WTC11 (cell line): ENCODE data around the gene MDN1. TPM values are rescaled to one million over a fixed set of nuclear protein-coding genes. Genes with fewer than 3 reads are reported as not detected.
A peak's percentile ranks its signal among the peaks of the same experiment; 100 is the strongest.

Experiments used
- ATAC-seq: fragments of 200-7000 bp; cut with Tn5 transposase; 2 replicates; pipeline ENCODE4 v1.10.0; 2021; ENCODE audit warnings: mild to moderate bottlenecking, moderate library complexity
- CTCF ChIA-PET: fragments of 300-600 bp; sonication (Branson Sonifier 250); formaldehyde crosslinking; loops from one replicate; lab custom pipeline; 2021; ENCODE audit warnings: antibody characterized with exemption; lab: Charles Lee
- POLR2A ChIA-PET: fragments of 350-600 bp; sonication (Branson Sonifier 250); formaldehyde crosslinking; loops from one replicate; lab custom pipeline; 2021; ENCODE audit warnings: antibody characterized with exemption; lab: Charles Lee
- DNase-seq: peaks from one replicate; pipeline ENCODE4 v3.0.0; 2021; ENCODE audit warnings: low spot score
- H3K27ac Mint-ChIP-seq: 2 replicates; pipeline ENCODE4 v1.8.0; 2021; ENCODE audit warnings: mixed read lengths
- H3K27me3 Mint-ChIP-seq: 2 replicates; pipeline ENCODE4 v1.8.0; 2021; ENCODE audit warnings: low read depth, mild to moderate bottlenecking, moderate library complexity, mixed read lengths
- H3K36me3 Mint-ChIP-seq: 2 replicates; pipeline ENCODE4 v1.8.0; 2021; ENCODE audit warnings: mixed read lengths
- H3K4me1 Mint-ChIP-seq: 2 replicates; pipeline ENCODE4 v1.8.0; 2022; ENCODE audit warnings: mixed read lengths
- H3K4me3 Mint-ChIP-seq: 2 replicates; pipeline ENCODE4 v1.8.0; 2021; ENCODE audit warnings: mild to moderate bottlenecking, moderate library complexity, mixed read lengths
- H3K9me3 Mint-ChIP-seq: 2 replicates; pipeline ENCODE4 v1.8.0; 2021; ENCODE audit warnings: mixed read lengths
- CREM ChIP-seq: sonication (generic); formaldehyde crosslinking; IDR thresholded peaks from 2 replicates; pipeline ENCODE4 v1.8.1; 2022; ENCODE audit warnings: mild to moderate bottlenecking, missing genetic modification reagents, moderate library complexity
- EMX1 ChIP-seq: fragments of 250-450 bp; sonication (Bioruptor Pico); IDR thresholded peaks from 2 replicates; pipeline ENCODE4 v1.8.0; 2021; ENCODE audit warnings: mild to moderate bottlenecking
- FOXJ3 ChIP-seq: sonication (generic); formaldehyde crosslinking; IDR thresholded peaks from 2 replicates; pipeline ENCODE4 v1.9.0; 2021; ENCODE audit warnings: missing genetic modification reagents, mild to moderate bottlenecking, borderline replicate concordance
- FOXK1 ChIP-seq: sonication (generic); formaldehyde crosslinking; IDR thresholded peaks from 2 replicates; pipeline ENCODE4 v1.8.0; 2022; ENCODE audit warnings: mild to moderate bottlenecking, moderate library complexity, missing genetic modification reagents
- FOXP1 ChIP-seq: sonication (generic); formaldehyde crosslinking; IDR thresholded peaks from 2 replicates; pipeline ENCODE4 v1.8.0; 2022; ENCODE audit warnings: missing genetic modification reagents, mild to moderate bottlenecking, moderate library complexity, borderline replicate concordance
- GABPB1 ChIP-seq: sonication (generic); formaldehyde crosslinking; IDR thresholded peaks from 2 replicates; pipeline ENCODE4 v1.8.1; 2023; ENCODE audit warnings: mild to moderate bottlenecking, missing genetic modification reagents
- KAT7 ChIP-seq: sonication (generic); formaldehyde crosslinking; IDR thresholded peaks from 2 replicates; pipeline ENCODE4 v1.8.1; 2023; ENCODE audit warnings: missing genetic modification reagents, mild to moderate bottlenecking, borderline replicate concordance
- NFE2L1 ChIP-seq: sonication (generic); formaldehyde crosslinking; IDR thresholded peaks from 2 replicates; pipeline ENCODE4 v1.8.1; 2023; ENCODE audit warnings: missing genetic modification reagents
- NR2C2 ChIP-seq: sonication (generic); formaldehyde crosslinking; IDR thresholded peaks from 2 replicates; pipeline ENCODE4 v1.8.0; 2022; ENCODE audit warnings: mild to moderate bottlenecking, missing genetic modification reagents
- PRRX2 ChIP-seq: fragments of 250-450 bp; sonication (Bioruptor Pico); IDR thresholded peaks from 2 replicates; pipeline ENCODE4 v1.8.0; 2021; ENCODE audit warnings: mild to moderate bottlenecking
- RELA ChIP-seq: sonication (generic); formaldehyde crosslinking; IDR thresholded peaks from 2 replicates; pipeline ENCODE4 v1.8.1; 2022; ENCODE audit warnings: missing genetic modification reagents, mild to moderate bottlenecking, borderline replicate concordance
- SOX15 ChIP-seq: fragments of 250-450 bp; sonication (Bioruptor Pico); IDR thresholded peaks from 2 replicates; pipeline ENCODE4 v1.9.0; 2021; ENCODE audit warnings: mild to moderate bottlenecking
- SP1 ChIP-seq: sonication (generic); formaldehyde crosslinking; conservative IDR thresholded peaks from 2 replicates; pipeline ENCODE4 v1.8.1; 2022; ENCODE audit warnings: missing genetic modification reagents
- TEAD1 ChIP-seq: sonication (generic); formaldehyde crosslinking; IDR thresholded peaks from 2 replicates; pipeline ENCODE4 v1.8.0; 2022; ENCODE audit warnings: mild to moderate bottlenecking, missing genetic modification reagents
- TEAD4 ChIP-seq: sonication (generic); formaldehyde crosslinking; IDR thresholded peaks from 2 replicates; pipeline ENCODE4 v1.8.0; 2022; ENCODE audit warnings: mild to moderate bottlenecking, missing genetic modification reagents
- ZNF121 ChIP-seq: sonication (generic); formaldehyde crosslinking; IDR thresholded peaks from 2 replicates; pipeline ENCODE4 v1.8.0; 2023; ENCODE audit warnings: missing genetic modification reagents
- ZNF396 ChIP-seq: fragments of 250-450 bp; sonication (Bioruptor Pico); IDR thresholded peaks from 2 replicates; pipeline ENCODE4 v1.8.0; 2021; ENCODE audit warnings: mild to moderate bottlenecking, moderate library complexity, borderline replicate concordance
- ZNF671 ChIP-seq: fragments of 250-450 bp; sonication (Bioruptor Pico); IDR thresholded peaks from 2 replicates; pipeline ENCODE4 v1.8.0; 2021; ENCODE audit warnings: mild to moderate bottlenecking
- total RNA-seq: library from RNA; stranded (reverse); gene quantifications from 3 replicates; pipeline ENCODE4 v1.2.3, GENCODE V29; 2021
- TF ChIP-seq, protein P1 (sequence below): sonication (generic); formaldehyde crosslinking; IDR thresholded peaks from 2 replicates; pipeline ENCODE4 v1.8.0; 2022; ENCODE audit warnings: mild to moderate bottlenecking, missing genetic modification reagents
- TF ChIP-seq, protein P2 (sequence below): fragments of 250-450 bp; sonication (Bioruptor Pico); IDR thresholded peaks from 2 replicates; pipeline ENCODE4 v1.9.0; 2021; ENCODE audit warnings: mild to moderate bottlenecking, borderline replicate concordance
- TF ChIP-seq, protein P3 (sequence below): fragments of 250-450 bp; sonication (Bioruptor Pico); conservative IDR thresholded peaks from 2 replicates; pipeline ENCODE4 v1.9.0; 2021; ENCODE audit warnings: mild to moderate bottlenecking

Gene MDN1
- total RNA-seq, 1 experiment from 2014 or later, result 195 TPM

DNA sequence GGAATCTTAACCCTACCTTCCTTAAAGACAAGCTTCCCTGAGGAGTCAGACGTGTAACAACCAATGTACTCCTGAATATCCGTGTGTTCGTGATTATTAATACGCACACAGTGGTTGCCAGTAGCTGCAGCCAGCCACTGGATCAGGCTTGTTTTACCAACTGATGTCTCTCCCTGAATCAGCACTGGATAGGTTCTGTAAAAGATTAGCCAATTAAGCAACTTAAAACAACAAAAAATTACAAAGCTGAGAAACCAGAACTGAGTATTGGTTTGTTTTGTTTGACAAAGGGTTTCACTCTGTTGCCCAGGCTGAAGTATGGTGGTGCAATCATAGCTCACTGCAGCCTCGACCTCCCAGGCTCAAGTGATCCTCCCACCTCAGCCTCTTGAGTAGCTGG is 69.3 kb downstream of the MDN1 start:
- Mint-ChIP-seq H3K4me3 (no peak overlapping the region), H3K36me3 (peaks cover 86% of the 10 kb centered on the region), H3K9me3 (no peaks in the 10 kb centered on the region), H3K4me1 (peaks cover 4% of the 10 kb centered on the region), H3K27ac (peak overlapping the region; percentile 21), H3K27me3 (no peaks in the 10 kb centered on the region)
- DNase-seq, result no peak
- no peak for TF ChIP-seq EMX1 (CRISPR knock-in tag)
- TF ChIP-seq SP1 (CRISPR knock-in tag), result no peak
- TF ChIP-seq ZNF121 (CRISPR knock-in tag), result 0 out of 2 replicates have a peak, but pooled peaks have one; percentile 18
- no peak for TF ChIP-seq GABPB1 (CRISPR knock-in tag)
- no peak for TF ChIP-seq FOXJ3 (CRISPR knock-in tag)
- ChIA-PET POLR2A (no interaction called here), CTCF (interaction anchor here (0.5 kb wide), 1 partner anchor 15 kb away, joined by 3 read pairs; no protein-coding TSS in a partner anchor)
- no peak for ATAC-seq

- ChIA-PET POLR2A (no interaction called here), CTCF (no interaction called here)
- peaks cover 86% of the 10 kb centered on the region for H3K36me3 Mint-ChIP-seq
- H3K4me3 Mint-ChIP-seq, result no peak overlapping the region
- H3K9me3 Mint-ChIP-seq, result no peaks in the 10 kb centered on the region
- peaks cover 4% of the 10 kb centered on the region for H3K4me1 Mint-ChIP-seq
- DNase-seq (no peak), ATAC-seq (no peak)
- H3K27me3 Mint-ChIP-seq, result no peaks in the 10 kb centered on the region
- TF ChIP-seq TEAD4 (CRISPR knock-in tag), result no peak
- TF ChIP-seq SP1 (CRISPR knock-in tag), result no peak
- no peak for TF ChIP-seq NFE2L1 (CRISPR knock-in tag)
- TF ChIP-seq, protein P1, sequence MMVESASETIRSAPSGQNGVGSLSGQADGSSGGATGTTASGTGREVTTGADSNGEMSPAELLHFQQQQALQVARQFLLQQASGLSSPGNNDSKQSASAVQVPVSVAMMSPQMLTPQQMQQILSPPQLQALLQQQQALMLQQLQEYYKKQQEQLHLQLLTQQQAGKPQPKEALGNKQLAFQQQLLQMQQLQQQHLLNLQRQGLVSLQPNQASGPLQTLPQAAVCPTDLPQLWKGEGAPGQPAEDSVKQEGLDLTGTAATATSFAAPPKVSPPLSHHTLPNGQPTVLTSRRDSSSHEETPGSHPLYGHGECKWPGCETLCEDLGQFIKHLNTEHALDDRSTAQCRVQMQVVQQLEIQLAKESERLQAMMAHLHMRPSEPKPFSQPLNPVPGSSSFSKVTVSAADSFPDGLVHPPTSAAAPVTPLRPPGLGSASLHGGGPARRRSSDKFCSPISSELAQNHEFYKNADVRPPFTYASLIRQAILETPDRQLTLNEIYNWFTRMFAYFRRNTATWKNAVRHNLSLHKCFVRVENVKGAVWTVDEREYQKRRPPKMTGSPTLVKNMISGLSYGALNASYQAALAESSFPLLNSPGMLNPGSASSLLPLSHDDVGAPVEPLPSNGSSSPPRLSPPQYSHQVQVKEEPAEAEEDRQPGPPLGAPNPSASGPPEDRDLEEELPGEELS (CRISPR knock-in tag), result no peak
- TF ChIP-seq NR2C2, result no peak
- no peak for TF ChIP-seq ZNF671 (CRISPR knock-in tag)
- TF ChIP-seq EMX1 (CRISPR knock-in tag), result no peak
- TF ChIP-seq KAT7, result no peak
- TF ChIP-seq ZNF396 (CRISPR knock-in tag), result no peak
- TF ChIP-seq CREM, result no peak
- no peak for TF ChIP-seq SOX15
- no peak for TF ChIP-seq TEAD1
- no peak for TF ChIP-seq FOXK1
- TF ChIP-seq GABPB1 (CRISPR knock-in tag), result no peak
- TF ChIP-seq PRRX2, result no peak
- TF ChIP-seq, all 79 proteins: peak for 0
- H3K27ac Mint-ChIP-seq, result peak overlapping the region; percentile 21
These were observed 69.7 kb downstream of the MDN1 start for GRCh38 chr6:89749918-89750317.

DNA sequence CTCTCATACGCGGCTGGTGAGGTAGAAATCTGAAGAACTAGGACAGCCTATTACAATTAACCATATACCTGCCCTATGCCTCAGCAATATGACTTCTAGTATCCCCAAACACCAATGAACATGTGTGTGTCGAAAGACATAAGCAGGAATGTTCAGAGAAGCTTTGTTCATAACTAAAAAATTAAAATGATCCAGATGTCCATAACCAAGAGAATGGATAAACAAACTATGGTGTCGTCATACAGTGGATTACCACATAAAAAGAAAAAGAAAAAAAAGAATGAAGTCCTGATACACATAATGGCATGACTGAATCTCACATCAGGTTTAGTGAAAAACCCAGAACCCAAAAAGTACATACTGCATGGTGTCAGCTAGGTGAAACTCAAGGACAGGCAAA is 73.9 kb downstream of the MDN1 start:
- POLR2A ChIA-PET, result no interaction called here
- no peak overlapping the region for H3K4me3 Mint-ChIP-seq
- no peaks in the 10 kb centered on the region for H3K27me3 Mint-ChIP-seq
- DNase-seq, result no peak
- H3K27ac Mint-ChIP-seq, result peak overlapping the region; percentile 76
- TF ChIP-seq GABPB1 (CRISPR knock-in tag), result no peak
- TF ChIP-seq, protein P2, sequence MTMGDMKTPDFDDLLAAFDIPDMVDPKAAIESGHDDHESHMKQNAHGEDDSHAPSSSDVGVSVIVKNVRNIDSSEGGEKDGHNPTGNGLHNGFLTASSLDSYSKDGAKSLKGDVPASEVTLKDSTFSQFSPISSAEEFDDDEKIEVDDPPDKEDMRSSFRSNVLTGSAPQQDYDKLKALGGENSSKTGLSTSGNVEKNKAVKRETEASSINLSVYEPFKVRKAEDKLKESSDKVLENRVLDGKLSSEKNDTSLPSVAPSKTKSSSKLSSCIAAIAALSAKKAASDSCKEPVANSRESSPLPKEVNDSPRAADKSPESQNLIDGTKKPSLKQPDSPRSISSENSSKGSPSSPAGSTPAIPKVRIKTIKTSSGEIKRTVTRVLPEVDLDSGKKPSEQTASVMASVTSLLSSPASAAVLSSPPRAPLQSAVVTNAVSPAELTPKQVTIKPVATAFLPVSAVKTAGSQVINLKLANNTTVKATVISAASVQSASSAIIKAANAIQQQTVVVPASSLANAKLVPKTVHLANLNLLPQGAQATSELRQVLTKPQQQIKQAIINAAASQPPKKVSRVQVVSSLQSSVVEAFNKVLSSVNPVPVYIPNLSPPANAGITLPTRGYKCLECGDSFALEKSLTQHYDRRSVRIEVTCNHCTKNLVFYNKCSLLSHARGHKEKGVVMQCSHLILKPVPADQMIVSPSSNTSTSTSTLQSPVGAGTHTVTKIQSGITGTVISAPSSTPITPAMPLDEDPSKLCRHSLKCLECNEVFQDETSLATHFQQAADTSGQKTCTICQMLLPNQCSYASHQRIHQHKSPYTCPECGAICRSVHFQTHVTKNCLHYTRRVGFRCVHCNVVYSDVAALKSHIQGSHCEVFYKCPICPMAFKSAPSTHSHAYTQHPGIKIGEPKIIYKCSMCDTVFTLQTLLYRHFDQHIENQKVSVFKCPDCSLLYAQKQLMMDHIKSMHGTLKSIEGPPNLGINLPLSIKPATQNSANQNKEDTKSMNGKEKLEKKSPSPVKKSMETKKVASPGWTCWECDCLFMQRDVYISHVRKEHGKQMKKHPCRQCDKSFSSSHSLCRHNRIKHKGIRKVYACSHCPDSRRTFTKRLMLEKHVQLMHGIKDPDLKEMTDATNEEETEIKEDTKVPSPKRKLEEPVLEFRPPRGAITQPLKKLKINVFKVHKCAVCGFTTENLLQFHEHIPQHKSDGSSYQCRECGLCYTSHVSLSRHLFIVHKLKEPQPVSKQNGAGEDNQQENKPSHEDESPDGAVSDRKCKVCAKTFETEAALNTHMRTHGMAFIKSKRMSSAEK, result no peak
- no peak for TF ChIP-seq FOXP1 (CRISPR knock-in tag)
- TF ChIP-seq, protein P3, sequence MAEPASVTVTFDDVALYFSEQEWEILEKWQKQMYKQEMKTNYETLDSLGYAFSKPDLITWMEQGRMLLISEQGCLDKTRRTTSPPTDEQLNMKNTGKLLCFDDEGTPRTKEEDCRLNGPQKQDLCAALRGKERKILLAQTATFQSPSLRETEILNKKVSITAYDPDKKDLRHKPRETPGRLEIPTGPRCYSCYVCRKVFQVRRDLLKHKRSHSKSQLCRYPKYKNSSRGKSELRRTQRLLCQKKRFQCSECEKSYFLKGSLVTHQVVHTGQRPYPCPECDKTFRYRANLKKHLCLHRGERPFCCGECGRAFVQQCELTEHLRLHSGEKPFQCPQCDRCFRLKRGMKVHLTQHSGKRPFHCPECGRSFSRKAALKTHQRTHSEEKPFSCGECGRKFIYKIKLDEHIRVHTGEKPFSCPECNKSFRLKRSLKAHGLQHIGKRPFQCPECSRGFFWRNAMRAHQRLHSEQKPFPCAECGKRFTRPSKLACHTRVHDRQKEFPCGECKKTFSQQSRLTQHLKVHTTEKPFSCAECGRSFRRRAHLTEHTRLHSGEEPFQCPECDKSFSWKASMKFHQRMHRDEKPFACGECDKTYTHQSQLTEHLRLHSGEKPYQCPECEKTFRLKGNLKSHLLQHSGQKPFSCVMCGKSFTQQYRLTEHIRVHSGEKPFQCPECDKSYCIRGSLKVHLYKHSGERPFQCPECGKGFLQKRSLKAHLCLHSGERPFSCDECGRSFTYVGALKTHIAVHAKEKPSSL, result no peak
- no peak for TF ChIP-seq RELA (CRISPR knock-in tag)
- CTCF ChIA-PET, result no interaction called here
- H3K9me3 Mint-ChIP-seq, result no peaks in the 10 kb centered on the region
- H3K36me3 Mint-ChIP-seq, result peaks cover 87% of the 10 kb centered on the region
- H3K4me1 Mint-ChIP-seq, result no peaks in the 10 kb centered on the region
- no peak for ATAC-seq
